ENCODE data around the gene FBLN5. TPM values are rescaled to one million over a fixed set of nuclear protein-coding genes. Genes with fewer than 3 reads are reported as not detected.

FBLN5 gene
- total RNA-seq, 2 donors from 2014 or later: 3.7 to 6.6 TPM

GRCh38 chr14:91963465-91963864, 16.0 kb upstream of the FBLN5 start:
- H3K27ac Mint-ChIP-seq: no peak overlapping the region
- DNase-seq: no peak
- H3K36me3 Mint-ChIP-seq (ENCODE audit: low read depth): peaks cover under 1% of the 10 kb centered on the region
- ATAC-seq: no peak
- no peak overlapping the region for H3K4me3 Mint-ChIP-seq
- H3K27me3 Mint-ChIP-seq: no peaks in the 10 kb centered on the region
- H3K9me3 ChIP-seq (ENCODE audit: control insufficient read depth, low read length, poor library complexity, severe bottlenecking): no peaks in the 10 kb centered on the region
- peaks cover 3% of the 10 kb centered on the region for H3K4me1 Mint-ChIP-seq

GRCh38 chr14:91961297-91962220, 14.1 kb upstream of the FBLN5 start:
- no peak for DNase-seq
- Mint-ChIP-seq H3K27ac (no peak overlapping the region), H3K27me3 (peaks cover 12% of the 10 kb centered on the region), H3K4me3 (no peak overlapping the region), H3K4me1 (peaks cover 2% of the 10 kb centered on the region), H3K36me3 (ENCODE audit: low read depth) (no peaks in the 10 kb centered on the region)
- no peak for ATAC-seq
- no peaks in the 10 kb centered on the region for H3K9me3 ChIP-seq (ENCODE audit: control insufficient read depth, low read length, poor library complexity, severe bottlenecking)

GRCh38 chr14:91957876-91958313, 10.4 kb upstream of the FBLN5 start:
- Mint-ChIP-seq H3K27ac (no peak overlapping the region), H3K27me3 (peaks cover 25% of the 10 kb centered on the region), H3K4me1 (peaks cover 2% of the 10 kb centered on the region), H3K4me3 (no peak overlapping the region), H3K36me3 (ENCODE audit: low read depth) (no peaks in the 10 kb centered on the region)
- ATAC-seq (no peak), DNase-seq (no peak)
- no peaks in the 10 kb centered on the region for H3K9me3 ChIP-seq (ENCODE audit: control insufficient read depth, low read length, poor library complexity, severe bottlenecking)

GRCh38 chr14:91956616-91957015, 9.1 kb upstream of the FBLN5 start:
- H3K27ac Mint-ChIP-seq: no peak overlapping the region
- ATAC-seq: no peak

GRCh38 chr14:91955168-91955567, 7.7 kb upstream of the FBLN5 start:
- ATAC-seq: no peak
- Mint-ChIP-seq H3K4me3 (no peak overlapping the region), H3K36me3 (ENCODE audit: low read depth) (no peaks in the 10 kb centered on the region), H3K4me1 (no peaks in the 10 kb centered on the region), H3K27me3 (peaks cover 32% of the 10 kb centered on the region), H3K27ac (no peak overlapping the region)
- no peak for DNase-seq
- no peaks in the 10 kb centered on the region for H3K9me3 ChIP-seq (ENCODE audit: control insufficient read depth, low read length, poor library complexity, severe bottlenecking)

More at GRCh38 chr14:91956616-91957015, 9.1 kb upstream of the FBLN5 start:
- Mint-ChIP-seq H3K4me3 (no peak overlapping the region), H3K4me1 (no peaks in the 10 kb centered on the region), H3K27me3 (peaks cover 25% of the 10 kb centered on the region), H3K36me3 (ENCODE audit: low read depth) (no peaks in the 10 kb centered on the region)
- no peaks in the 10 kb centered on the region for H3K9me3 ChIP-seq (ENCODE audit: control insufficient read depth, low read length, poor library complexity, severe bottlenecking)
- DNase-seq: no peak

- no peaks in the 10 kb centered on the region for H3K9me3 ChIP-seq (ENCODE audit: control insufficient read depth, low read length, poor library complexity, severe bottlenecking)
- DNase-seq (no peak), ATAC-seq (no peak)
- Mint-ChIP-seq H3K36me3 (ENCODE audit: low read depth) (no peaks in the 10 kb centered on the region), H3K27me3 (peaks cover 33% of the 10 kb centered on the region), H3K27ac (no peak overlapping the region), H3K4me3 (no peak overlapping the region), H3K4me1 (no peaks in the 10 kb centered on the region)
These were observed 5.9 kb upstream of the FBLN5 start for GRCh38 chr14:91953170-91953985.

GRCh38 chr14:91946622-91947474, 646 bp downstream of the FBLN5 start:
- H3K27ac Mint-ChIP-seq: no peak overlapping the region
- H3K9me3 ChIP-seq (ENCODE audit: control insufficient read depth, low read length, poor library complexity, severe bottlenecking): no peaks in the 10 kb centered on the region
- peaks cover 47% of the 10 kb centered on the region for H3K27me3 Mint-ChIP-seq
- DNase-seq: no peak
- peak; percentile 33 for ATAC-seq
- peaks cover 3% of the 10 kb centered on the region for H3K36me3 Mint-ChIP-seq (ENCODE audit: low read depth)
- H3K4me3 Mint-ChIP-seq: peak overlapping the region; percentile 90
- H3K4me1 Mint-ChIP-seq: peaks cover 14% of the 10 kb centered on the region

GRCh38 chr14:91945751-91946621, 1.5 kb downstream of the FBLN5 start:
- Mint-ChIP-seq H3K27me3 (peaks cover 49% of the 10 kb centered on the region), H3K27ac (no peak overlapping the region), H3K36me3 (ENCODE audit: low read depth) (peaks cover 3% of the 10 kb centered on the region), H3K4me3 (peak overlapping the region; percentile 90), H3K4me1 (peaks cover 14% of the 10 kb centered on the region)
- ATAC-seq (no peak), DNase-seq (no peak)
- H3K9me3 ChIP-seq (ENCODE audit: control insufficient read depth, low read length, poor library complexity, severe bottlenecking): no peaks in the 10 kb centered on the region

GRCh38 chr14:91942946-91943345, 4.5 kb downstream of the FBLN5 start:
- no peak overlapping the region for H3K27ac Mint-ChIP-seq
- peaks cover 11% of the 10 kb centered on the region for H3K4me1 Mint-ChIP-seq
- H3K4me3 Mint-ChIP-seq: no peak overlapping the region
- DNase-seq (no peak), ATAC-seq (no peak)
- H3K9me3 ChIP-seq (ENCODE audit: control insufficient read depth, low read length, poor library complexity, severe bottlenecking): no peaks in the 10 kb centered on the region
- peaks cover 3% of the 10 kb centered on the region for H3K36me3 Mint-ChIP-seq (ENCODE audit: low read depth)
- peaks cover 45% of the 10 kb centered on the region for H3K27me3 Mint-ChIP-seq

- no peaks in the 10 kb centered on the region for H3K9me3 ChIP-seq (ENCODE audit: control insufficient read depth, low read length, poor library complexity, severe bottlenecking)
- Mint-ChIP-seq H3K27me3 (peaks cover 43% of the 10 kb centered on the region), H3K4me3 (no peak overlapping the region), H3K4me1 (peaks cover 7% of the 10 kb centered on the region), H3K27ac (no peak overlapping the region), H3K36me3 (ENCODE audit: low read depth) (peaks cover 3% of the 10 kb centered on the region)
- no peak for DNase-seq
- no peak for ATAC-seq
These were observed 5.4 kb downstream of the FBLN5 start for GRCh38 chr14:91942128-91942527.

- Mint-ChIP-seq H3K27me3 (peaks cover 28% of the 10 kb centered on the region), H3K4me3 (no peak overlapping the region), H3K27ac (no peak overlapping the region), H3K36me3 (ENCODE audit: low read depth) (peaks cover 3% of the 10 kb centered on the region), H3K4me1 (peaks cover 2% of the 10 kb centered on the region)
- ATAC-seq (no peak), DNase-seq (no peak)
- no peaks in the 10 kb centered on the region for H3K9me3 ChIP-seq (ENCODE audit: control insufficient read depth, low read length, poor library complexity, severe bottlenecking)
These were observed 7.3 kb downstream of the FBLN5 start for GRCh38 chr14:91940209-91940608.

- peaks cover 5% of the 10 kb centered on the region for H3K27me3 Mint-ChIP-seq
- no peaks in the 10 kb centered on the region for H3K9me3 ChIP-seq (ENCODE audit: control insufficient read depth, low read length, poor library complexity, severe bottlenecking)
- DNase-seq (no peak), ATAC-seq (no peak)
- no peak overlapping the region for H3K4me3 Mint-ChIP-seq
- H3K36me3 Mint-ChIP-seq (ENCODE audit: low read depth): no peaks in the 10 kb centered on the region
- no peaks in the 10 kb centered on the region for H3K4me1 Mint-ChIP-seq
- no peak overlapping the region for H3K27ac Mint-ChIP-seq
These were observed 11.9 kb downstream of the FBLN5 start for GRCh38 chr14:91935586-91935985.

Measured in T-helper 17 cell (primary cell).